Trophoblast cell (in vitro differentiated cells and primary cell): ENCODE data around the gene SSTR1.
A peak's percentile ranks its signal among the peaks of the same experiment; 100 is the strongest.

Experiments
- DNase-seq, 2 donors: peaks; one replicate each; pipeline ENCODE4 v3.0.0-alpha.2; 2016
- H2AFZ ChIP-seq: 2 replicates; pipeline ENCODE4 v1.6.1; 2013; ENCODE audit warnings: low read length, moderate library complexity, mild to moderate bottlenecking; ENCODE audit not compliant: insufficient read depth, poor library complexity
- H2AK5ac ChIP-seq: 2 replicates; pipeline ENCODE4 v1.6.1; 2013; ENCODE audit warnings: mild to moderate bottlenecking, low read length
- H2BK120ac ChIP-seq: 2 replicates; pipeline ENCODE4 v1.6.1; 2013; ENCODE audit warnings: low read length, mild to moderate bottlenecking, moderate library complexity; ENCODE audit not compliant: insufficient read depth, poor library complexity
- H2BK12ac ChIP-seq: 2 replicates; pipeline ENCODE4 v1.6.1; 2013; ENCODE audit warnings: mild to moderate bottlenecking, low read length, moderate library complexity
- H2BK5ac ChIP-seq: 2 replicates; pipeline ENCODE4 v1.6.1; 2013; ENCODE audit warnings: low read length, low read depth, moderate library complexity, mild to moderate bottlenecking; ENCODE audit not compliant: poor library complexity
- H3K14ac ChIP-seq: 2 replicates; pipeline ENCODE4 v1.6.1; 2013; ENCODE audit warnings: mild to moderate bottlenecking, low read length
- H3K18ac ChIP-seq: 2 replicates; pipeline ENCODE4 v1.6.1; 2013; ENCODE audit warnings: mild to moderate bottlenecking, low read length
- H3K23ac ChIP-seq: 2 replicates; pipeline ENCODE4 v1.6.1; 2013; ENCODE audit warnings: low read length
- H3K27ac ChIP-seq: 2 replicates; pipeline ENCODE4 v1.5.1; 2013; ENCODE audit warnings: low read depth, mild to moderate bottlenecking, inconsistent platforms, low read length, moderate library complexity
- H3K27me3 ChIP-seq: 2 replicates; pipeline ENCODE4 v1.6.1; 2013; ENCODE audit warnings: inconsistent platforms, mild to moderate bottlenecking, low read length, moderate library complexity; ENCODE audit not compliant: insufficient read depth
- H3K36me3 ChIP-seq, 2 experiments: 1 replicate in 1 of 2; 2 replicates in 1 of 2; pipeline ENCODE4 v1.6.1; 2013; ENCODE audit warnings: low read length in 2 of 2, mild to moderate bottlenecking in 2 of 2, moderate library complexity in 1 of 2; ENCODE audit not compliant: insufficient read depth in 2 of 2, control insufficient read depth in 1 of 2
- H3K4ac ChIP-seq: 2 replicates; pipeline ENCODE4 v1.6.1; 2013; ENCODE audit warnings: low read depth, mild to moderate bottlenecking, low read length, moderate library complexity
- H3K4me1 ChIP-seq, 2 experiments: 1 replicate in 1 of 2; 2 replicates in 1 of 2; pipeline ENCODE4 v1.6.1; 2013; ENCODE audit warnings: low read length in 2 of 2, mild to moderate bottlenecking in 2 of 2, moderate library complexity in 1 of 2; ENCODE audit not compliant: insufficient read depth in 2 of 2, control insufficient read depth in 1 of 2
- H3K4me2 ChIP-seq: 2 replicates; pipeline ENCODE4 v1.6.1; 2013; ENCODE audit warnings: inconsistent platforms, mild to moderate bottlenecking, low read length, moderate library complexity
- H3K4me3 ChIP-seq: 2 replicates; pipeline ENCODE4 v1.5.1; 2013; ENCODE audit warnings: mild to moderate bottlenecking, low read depth, low read length, inconsistent platforms
- H3K79me1 ChIP-seq: one replicate; pipeline ENCODE4 v1.6.1; 2013; ENCODE audit warnings: low read length
- H3K79me2 ChIP-seq: 2 replicates; pipeline ENCODE4 v1.6.1; 2013; ENCODE audit warnings: low read length, mild to moderate bottlenecking; ENCODE audit not compliant: control insufficient read depth, insufficient read depth, poor library complexity
- H3K9ac ChIP-seq: 2 replicates; pipeline ENCODE4 v1.6.1; 2013; ENCODE audit warnings: mild to moderate bottlenecking, low read length
- H3K9me3 ChIP-seq: 2 replicates; pipeline ENCODE4 v1.6.1; 2013; ENCODE audit warnings: low read depth, mild to moderate bottlenecking, control low read depth, inconsistent platforms, low read length; ENCODE audit not compliant: insufficient read depth
- H4K12ac ChIP-seq: 2 replicates; pipeline ENCODE4 v1.6.1; 2013; ENCODE audit warnings: low read depth, mild to moderate bottlenecking, low read length, moderate library complexity
- H4K8ac ChIP-seq: 2 replicates; pipeline ENCODE4 v1.6.1; 2013; ENCODE audit warnings: low read depth, mild to moderate bottlenecking, low read length, moderate library complexity
- H4K91ac ChIP-seq: one replicate; pipeline ENCODE4 v1.6.1; 2013; ENCODE audit warnings: low read depth, mild to moderate bottlenecking, low read length, moderate library complexity
- WGBS: extraction: QIAGEN DNeasy Blood & Tissue Kit; methylation state at CpG from one replicate; pipeline ENCODE4 v1.1.7; 2013; ENCODE audit warnings: missing lambda C conversion rate; ENCODE audit not compliant: insufficient read length, insufficient coverage; ENCODE audit errors: extremely low coverage; 5-methylcytosine and 5-hydroxymethylcytosine counted together

The SSTR1 gene

DNA sequence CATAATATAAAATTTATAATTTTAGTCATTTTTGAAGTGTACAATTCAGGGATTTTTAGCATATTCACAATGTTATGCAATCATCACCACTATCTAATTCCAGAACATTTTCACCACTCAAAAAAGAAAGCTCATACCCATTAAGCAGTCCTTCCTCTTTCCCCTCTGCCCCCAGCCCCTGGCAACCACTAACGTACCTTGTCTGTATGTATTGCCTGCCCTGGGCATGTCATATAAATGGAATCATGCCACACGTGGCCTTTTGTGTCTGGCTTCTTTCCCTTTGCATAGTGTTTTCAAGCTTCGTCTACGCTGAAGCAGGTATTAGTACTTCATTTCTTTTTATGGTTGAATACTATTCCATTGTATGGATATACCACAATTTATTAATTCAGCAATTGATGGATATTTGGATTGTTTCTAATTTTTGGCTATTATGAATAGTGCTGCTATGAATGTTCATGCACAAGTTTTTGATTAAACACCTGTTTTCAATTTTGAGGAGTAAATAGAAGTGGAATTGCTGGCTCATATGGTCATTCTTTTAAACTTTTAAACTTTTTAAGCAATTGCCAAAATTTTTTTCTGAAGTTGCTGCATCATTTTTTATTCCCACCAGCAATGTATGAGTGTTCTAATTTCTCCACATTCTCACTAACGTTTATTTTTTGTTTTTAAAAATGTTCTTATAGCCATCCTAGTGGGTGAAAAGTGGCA is 1.6 kb upstream of the SSTR1 start:
- no peak overlapping the region for H4K12ac ChIP-seq
- no peak overlapping the region for H3K18ac ChIP-seq
- H3K79me1 ChIP-seq, result no peaks in the 10 kb centered on the region
- no peak overlapping the region for H3K14ac ChIP-seq
- no peak overlapping the region for H2BK5ac ChIP-seq
- no peaks in the 10 kb centered on the region for H3K36me3 ChIP-seq
- peaks cover 9 to 12% of the 10 kb centered on the region in 2 experiments for H3K4me1 ChIP-seq
- H3K79me2 ChIP-seq, result no peaks in the 10 kb centered on the region
- no peak overlapping the region for H2AK5ac ChIP-seq
- no peak overlapping the region for H3K4ac ChIP-seq
- no peak overlapping the region for H3K9ac ChIP-seq
- H3K4me2 ChIP-seq, result no peak overlapping the region
- H3K27ac ChIP-seq, result no peak overlapping the region
- H2BK120ac ChIP-seq, result no peak overlapping the region
- H4K8ac ChIP-seq, result no peak overlapping the region
- no peak overlapping the region for H3K4me3 ChIP-seq
- H2BK12ac ChIP-seq, result no peak overlapping the region
- peaks cover 16% of the 10 kb centered on the region for H3K9me3 ChIP-seq
- no peak overlapping the region for H2AFZ ChIP-seq
- no peak for DNase-seq
- no CpG with 5 or more reads among the region's 5 CpGs for WGBS
- no peak overlapping the region for H3K23ac ChIP-seq
- no peak overlapping the region for H4K91ac ChIP-seq
- H3K27me3 ChIP-seq, result peaks cover 38% of the 10 kb centered on the region

GRCh38 chr14:38206689-38207376 is 871 bp upstream of the SSTR1 start:
- peaks cover 16% of the 10 kb centered on the region for H3K9me3 ChIP-seq
- WGBS, result no CpG with 5 or more reads among the region's 2 CpGs
- no peaks in the 10 kb centered on the region for H3K36me3 ChIP-seq
- no peak overlapping the region for H3K18ac ChIP-seq
- no peak overlapping the region for H2BK5ac ChIP-seq
- H3K4ac ChIP-seq, result no peak overlapping the region
- H3K4me2 ChIP-seq, result no peak overlapping the region
- H3K27ac ChIP-seq, result no peak overlapping the region
- H3K27me3 ChIP-seq, result peaks cover 45% of the 10 kb centered on the region
- no peak overlapping the region for H3K9ac ChIP-seq
- no peak overlapping the region for H4K8ac ChIP-seq
- no peak overlapping the region for H4K91ac ChIP-seq
- no peak overlapping the region for H3K14ac ChIP-seq
- no peak overlapping the region for H2BK120ac ChIP-seq
- no peak overlapping the region for H3K23ac ChIP-seq
- DNase-seq, result no peak
- H2AK5ac ChIP-seq, result no peak overlapping the region
- H3K4me3 ChIP-seq, result no peak overlapping the region
- H2BK12ac ChIP-seq, result no peak overlapping the region
- no peaks in the 10 kb centered on the region for H3K79me1 ChIP-seq
- H3K4me1 ChIP-seq, result peaks cover 9 to 14% of the 10 kb centered on the region in 2 experiments
- no peak overlapping the region for H4K12ac ChIP-seq
- no peak overlapping the region for H2AFZ ChIP-seq
- H3K79me2 ChIP-seq, result no peaks in the 10 kb centered on the region

DNA sequence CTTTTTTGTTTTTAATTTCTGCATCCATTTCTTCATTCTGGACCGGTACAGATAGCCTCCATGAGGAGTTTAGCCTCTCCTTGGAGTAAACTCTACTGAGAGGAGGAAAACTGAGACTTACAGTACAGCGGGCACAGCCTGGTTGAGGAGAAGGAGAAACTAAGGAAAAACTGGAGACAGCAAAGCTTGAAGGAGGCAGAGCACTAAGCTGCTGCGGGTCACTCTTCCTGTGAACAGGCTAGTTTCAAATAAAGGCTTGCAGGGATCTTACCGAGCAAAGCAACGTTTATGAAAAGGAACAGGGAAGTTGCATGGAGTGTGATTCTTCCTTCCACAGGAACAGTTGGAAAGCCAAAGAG is 348 bp upstream of the SSTR1 start:
- Histone ChIP-seq H3K36me3 (no peaks in the 10 kb centered on the region), H3K27me3 (peaks cover 49% of the 10 kb centered on the region), H2AFZ (no peak overlapping the region), H2BK120ac (no peak overlapping the region), H4K91ac (no peak overlapping the region), H3K4me3 (no peak overlapping the region), H3K4me1 (peaks cover 9 to 14% of the 10 kb centered on the region in 2 experiments), H4K8ac (no peak overlapping the region), H3K4me2 (no peak overlapping the region), H3K79me1 (no peaks in the 10 kb centered on the region), H2AK5ac (no peak overlapping the region), H3K9ac (no peak overlapping the region), H3K9me3 (peaks cover 16% of the 10 kb centered on the region), H3K79me2 (no peaks in the 10 kb centered on the region), H4K12ac (no peak overlapping the region), H3K4ac (no peak overlapping the region), H3K14ac (no peak overlapping the region), H2BK12ac (no peak overlapping the region), H2BK5ac (no peak overlapping the region), H3K27ac (no peak overlapping the region), H3K18ac (no peak overlapping the region), H3K23ac (no peak overlapping the region)
- WGBS, result no CpG with 5 or more reads among the region's 5 CpGs
- DNase-seq, result no peak

GRCh38 chr14:38208618-38209562 is 1.2 kb downstream of the SSTR1 start:
- DNase-seq, result no peak
- Histone ChIP-seq H3K79me1 (no peaks in the 10 kb centered on the region), H2BK5ac (no peak overlapping the region), H3K14ac (no peak overlapping the region), H3K36me3 (no peaks in the 10 kb centered on the region), H3K27ac (no peak overlapping the region), H3K18ac (no peak overlapping the region), H2AK5ac (no peak overlapping the region), H4K12ac (no peak overlapping the region), H3K4ac (no peak overlapping the region), H3K27me3 (peaks cover 49% of the 10 kb centered on the region), H3K23ac (peak overlapping the region; percentile 56), H3K4me1 (peaks cover 9 to 14% of the 10 kb centered on the region in 2 experiments), H3K9ac (no peak overlapping the region), H3K79me2 (no peaks in the 10 kb centered on the region), H4K91ac (no peak overlapping the region), H3K9me3 (peaks cover 16% of the 10 kb centered on the region), H2AFZ (no peak overlapping the region), H3K4me3 (no peak overlapping the region), H3K4me2 (peak overlapping the region; percentile 53), H2BK120ac (no peak overlapping the region), H4K8ac (no peak overlapping the region), H2BK12ac (no peak overlapping the region)
- no CpG with 5 or more reads among the region's 59 CpGs for WGBS
